Measurements from ENCODE around the gene ACOT2. TPM values are rescaled to one million over a fixed set of nuclear protein-coding genes. Genes with fewer than 3 reads are reported as not detected.

The ACOT2 gene
- total RNA-seq, 1 donor from 2014 or later, result 38.6 TPM

GRCh38 chr14:73613046-73613383 is 44.0 kb downstream of the ACOT2 start:
- Histone ChIP-seq H3K4me3 (ENCODE audit: low read length in 3 of 3) (peak overlapping the region; percentile 59 to 80 (median 79)), H3K9me3 (ENCODE audit: control insufficient read depth in 3 of 3, low read length in 3 of 3) (peaks cover 0 to 2% (median 0%) of the 10 kb centered on the region in 3 donors), H3K27me3 (ENCODE audit: control insufficient read depth in 3 of 3, insufficient read depth in 3 of 3, low read length in 3 of 3) (no peaks in the 10 kb centered on the region), H3K4me1 (ENCODE audit: control insufficient read depth in 3 of 3, insufficient read depth in 3 of 3, low read length in 3 of 3) (peaks cover 0 to 4% (median 0%) of the 10 kb centered on the region in 3 donors), H3K27ac (ENCODE audit: low read depth, low read length) (peak overlapping the region; percentile 45), H3K36me3 (ENCODE audit: control insufficient read depth in 3 of 3, insufficient read depth in 3 of 3, low read length in 3 of 3) (no peaks in the 10 kb centered on the region), H3K9ac (ENCODE audit: low read depth in 1 of 3, low read length in 3 of 3) (peak overlapping the region; percentile 61 to 87 (median 80))

GRCh38 chr14:73613419-73613963 is 44.5 kb downstream of the ACOT2 start:
- peak overlapping the region in 1 of 3 donors; percentile 59 for H3K4me3 ChIP-seq (ENCODE audit: low read length in 3 of 3)
- peak overlapping the region; percentile 61 to 87 (median 80) for H3K9ac ChIP-seq (ENCODE audit: low read depth in 1 of 3, low read length in 3 of 3)
- peaks cover 0 to 2% (median 0%) of the 10 kb centered on the region in 3 donors for H3K9me3 ChIP-seq (ENCODE audit: control insufficient read depth in 3 of 3, low read length in 3 of 3)

GRCh38 chr14:73616831-73617230 is 47.8 kb downstream of the ACOT2 start:
- Histone ChIP-seq H3K27me3 (ENCODE audit: control insufficient read depth in 3 of 3, insufficient read depth in 3 of 3, low read length in 3 of 3) (no peaks in the 10 kb centered on the region), H3K36me3 (ENCODE audit: control insufficient read depth in 3 of 3, insufficient read depth in 3 of 3, low read length in 3 of 3) (no peaks in the 10 kb centered on the region), H3K9ac (ENCODE audit: low read depth in 1 of 3, low read length in 3 of 3) (no peak overlapping the region), H3K4me3 (ENCODE audit: low read length in 3 of 3) (no peak overlapping the region), H3K27ac (ENCODE audit: low read depth, low read length) (no peak overlapping the region), H3K4me1 (ENCODE audit: control insufficient read depth in 3 of 3, insufficient read depth in 3 of 3, low read length in 3 of 3) (peaks cover 0 to 4% (median 3%) of the 10 kb centered on the region in 3 donors), H3K9me3 (ENCODE audit: control insufficient read depth in 3 of 3, low read length in 3 of 3) (no peaks in the 10 kb centered on the region)

More at GRCh38 chr14:73613419-73613963, 44.5 kb downstream of the ACOT2 start:
- Histone ChIP-seq H3K27me3 (ENCODE audit: control insufficient read depth in 3 of 3, insufficient read depth in 3 of 3, low read length in 3 of 3) (no peaks in the 10 kb centered on the region), H3K4me1 (ENCODE audit: control insufficient read depth in 3 of 3, insufficient read depth in 3 of 3, low read length in 3 of 3) (peaks cover 0 to 4% (median 0%) of the 10 kb centered on the region in 3 donors), H3K36me3 (ENCODE audit: control insufficient read depth in 3 of 3, insufficient read depth in 3 of 3, low read length in 3 of 3) (no peaks in the 10 kb centered on the region), H3K27ac (ENCODE audit: low read depth, low read length) (no peak overlapping the region)

- Histone ChIP-seq H3K4me1 (ENCODE audit: control insufficient read depth in 3 of 3, insufficient read depth in 3 of 3, low read length in 3 of 3) (peaks cover 0 to 3% (median 0%) of the 10 kb centered on the region in 3 donors), H3K9me3 (ENCODE audit: control insufficient read depth in 3 of 3, low read length in 3 of 3) (no peaks in the 10 kb centered on the region), H3K27me3 (ENCODE audit: control insufficient read depth in 3 of 3, insufficient read depth in 3 of 3, low read length in 3 of 3) (no peaks in the 10 kb centered on the region), H3K9ac (ENCODE audit: low read depth in 1 of 3, low read length in 3 of 3) (no peak overlapping the region), H3K36me3 (ENCODE audit: control insufficient read depth in 3 of 3, insufficient read depth in 3 of 3, low read length in 3 of 3) (no peaks in the 10 kb centered on the region), H3K4me3 (ENCODE audit: low read length in 3 of 3) (no peak overlapping the region), H3K27ac (ENCODE audit: low read depth, low read length) (no peak overlapping the region)
These were observed 50.5 kb downstream of the ACOT2 start for GRCh38 chr14:73619524-73619923.

GRCh38 chr14:73620268-73620667 is 51.3 kb downstream of the ACOT2 start:
- Histone ChIP-seq H3K9ac (ENCODE audit: low read depth in 1 of 3, low read length in 3 of 3) (no peak overlapping the region), H3K4me3 (ENCODE audit: low read length in 3 of 3) (no peak overlapping the region), H3K27ac (ENCODE audit: low read depth, low read length) (no peak overlapping the region), H3K27me3 (ENCODE audit: control insufficient read depth in 3 of 3, insufficient read depth in 3 of 3, low read length in 3 of 3) (no peaks in the 10 kb centered on the region), H3K9me3 (ENCODE audit: control insufficient read depth in 3 of 3, low read length in 3 of 3) (no peaks in the 10 kb centered on the region), H3K4me1 (ENCODE audit: control insufficient read depth in 3 of 3, insufficient read depth in 3 of 3, low read length in 3 of 3) (peaks cover 0 to 3% (median 0%) of the 10 kb centered on the region in 3 donors), H3K36me3 (ENCODE audit: control insufficient read depth in 3 of 3, insufficient read depth in 3 of 3, low read length in 3 of 3) (no peaks in the 10 kb centered on the region)

GRCh38 chr14:73623504-73624054 is 54.6 kb downstream of the ACOT2 start:
- Histone ChIP-seq H3K36me3 (ENCODE audit: control insufficient read depth in 3 of 3, insufficient read depth in 3 of 3, low read length in 3 of 3) (no peaks in the 10 kb centered on the region), H3K9me3 (ENCODE audit: control insufficient read depth in 3 of 3, low read length in 3 of 3) (no peaks in the 10 kb centered on the region), H3K4me1 (ENCODE audit: control insufficient read depth in 3 of 3, insufficient read depth in 3 of 3, low read length in 3 of 3) (peaks cover 0 to 3% (median 0%) of the 10 kb centered on the region in 3 donors), H3K27me3 (ENCODE audit: control insufficient read depth in 3 of 3, insufficient read depth in 3 of 3, low read length in 3 of 3) (no peaks in the 10 kb centered on the region), H3K9ac (ENCODE audit: low read depth in 1 of 3, low read length in 3 of 3) (no peak overlapping the region), H3K27ac (ENCODE audit: low read depth, low read length) (no peak overlapping the region), H3K4me3 (ENCODE audit: low read length in 3 of 3) (no peak overlapping the region)

Other genes starting within 250 kb of the ACOT2 start
- 17.2 TPM for gene NUMB, start 110.7 kb upstream of the ACOT2 start, total RNA-seq
- 11.0 TPM for gene RIOX1, start 78.3 kb upstream of the ACOT2 start, total RNA-seq
- gene ACOT1, start 32.1 kb upstream of the ACOT2 start, total RNA-seq, result 2.1 TPM
- under 0.01 TPM for gene HEATR4, start 10.3 kb upstream of the ACOT2 start, total RNA-seq
- 0.52 TPM for gene ACOT4, start 22.7 kb downstream of the ACOT2 start, total RNA-seq
- not detected for gene ACOT6, start 43.3 kb downstream of the ACOT2 start, total RNA-seq
- 5.2 TPM for gene DNAL1, start 75.8 kb downstream of the ACOT2 start, total RNA-seq
- 15.1 TPM for gene PNMA1, start 145.2 kb downstream of the ACOT2 start, total RNA-seq

Data from skeletal muscle tissue (tissue), 4 donors.